Psoas muscle (tissue), 8 donors: ENCODE results near the gene ZNF799. TPM values are rescaled to one million over a fixed set of nuclear protein-coding genes. Genes with fewer than 3 reads are reported as not detected.
A peak's percentile ranks its signal among the peaks of the same experiment; 100 is the strongest.
"Not testable (repeated sequence)": the region's sequence is repeated elsewhere in the genome, so short reads cannot be mapped to it uniquely, and the experiment has no call there.

Source experiments
- ATAC-seq, 4 donors: fragments of 200-7000 bp; cut with Tn5 transposase; one replicate each; pipeline ENCODE4 v1.9.1; 2020; ENCODE audit warnings: moderate library complexity in 3 of 4, mild to moderate bottlenecking in 2 of 4
- DNase-seq, 2 donors: peaks; one replicate each; pipeline ENCODE4 v3.0.0-alpha.2; 2020
- H3K27ac ChIP-seq: fragments of 200-600 bp; one replicate; pipeline ENCODE4 v1.8.0; 2022
- H3K27me3 ChIP-seq, 3 donors: fragments of 200-600 bp in 1 of 3; one replicate each; pipeline versions ENCODE4 v1.6.1 to v1.8.0; 2013 to 2022; ENCODE audit warnings: low read length in 2 of 3, mild to moderate bottlenecking in 2 of 3, moderate library complexity in 1 of 3; ENCODE audit not compliant: insufficient read depth in 3 of 3
- H3K36me3 ChIP-seq, 2 donors: fragments of 200-600 bp in 1 of 2; one replicate each; pipeline versions ENCODE4 v1.6.1 to v1.8.0; 2013 to 2022; ENCODE audit warnings: low read depth in 1 of 2, mild to moderate bottlenecking in 1 of 2, moderate library complexity in 1 of 2; ENCODE audit not compliant: insufficient read depth in 1 of 2
- H3K4me1 ChIP-seq: fragments of 200-600 bp; one replicate; pipeline ENCODE4 v1.8.0; 2022
- H3K4me3 ChIP-seq: fragments of 200-600 bp; one replicate; pipeline ENCODE4 v1.8.0; 2022; ENCODE audit warnings: mild to moderate bottlenecking
- H3K9me3 ChIP-seq: fragments of 200-600 bp; one replicate; pipeline ENCODE4 v1.8.0; 2022
- WGBS, 3 donors: extraction: QIAGEN DNeasy Blood & Tissue Kit; methylation state at CpG; one replicate each; pipeline versions ENCODE4 v1.1.6 to v1.1.7; 2013; 5-methylcytosine and 5-hydroxymethylcytosine counted together
- intact Hi-C, 2 donors: fragments of 100-400 bp; cut with DNase I; formaldehyde crosslinking; loops; one replicate each; pipeline versions ENCODE4 v1.11.0 to v1.14.2; 2022
- polyA plus RNA-seq, 3 donors: library from polyadenylated mRNA; stranded (reverse); fragments of 200-250 nt; gene quantifications; one replicate each; pipeline ENCODE4 v1.2.3, GENCODE V29; 2013
- total RNA-seq, 4 donors: library from RNA; stranded (reverse); fragmentation: NEBNext Ultra II Directional in 2 of 4; extraction: Animal tissue kit (Norgen Biotek cat#: 25700) in 2 of 4; gene quantifications; one replicate each; pipeline versions ENCODE4 v1.2.1 to v1.2.4, GENCODE V29; 2021 to 2023
- TF ChIP-seq, protein P1 (sequence below): fragments of 200-600 bp; IDR thresholded peaks from one replicate; pipeline ENCODE4 v1.8.0; 2022; ENCODE audit warnings: antibody characterized with exemption
- donor health status: healthy with polysubstance abuse.
- donor health status: DM: no; HTN: no; CAD: no; lungs with moderate emphysema.
- donor health status: Bipolar disorder and iron deficiency.
- donor health status: healthy.
- donor health status: DM: yes; HTN: yes; CAD: no.
- donor health status: DM: no; HTN: no; CAD: no.
- donor health status: DM: no; HTN: no; CAD: no.
- donor health status: DM: yes; HTN: yes; CAD: no.

Gene ZNF799
- total and polyA plus RNA-seq, 7 donors, result 1.7 to 3.4 (median 1.9) TPM

DNA sequence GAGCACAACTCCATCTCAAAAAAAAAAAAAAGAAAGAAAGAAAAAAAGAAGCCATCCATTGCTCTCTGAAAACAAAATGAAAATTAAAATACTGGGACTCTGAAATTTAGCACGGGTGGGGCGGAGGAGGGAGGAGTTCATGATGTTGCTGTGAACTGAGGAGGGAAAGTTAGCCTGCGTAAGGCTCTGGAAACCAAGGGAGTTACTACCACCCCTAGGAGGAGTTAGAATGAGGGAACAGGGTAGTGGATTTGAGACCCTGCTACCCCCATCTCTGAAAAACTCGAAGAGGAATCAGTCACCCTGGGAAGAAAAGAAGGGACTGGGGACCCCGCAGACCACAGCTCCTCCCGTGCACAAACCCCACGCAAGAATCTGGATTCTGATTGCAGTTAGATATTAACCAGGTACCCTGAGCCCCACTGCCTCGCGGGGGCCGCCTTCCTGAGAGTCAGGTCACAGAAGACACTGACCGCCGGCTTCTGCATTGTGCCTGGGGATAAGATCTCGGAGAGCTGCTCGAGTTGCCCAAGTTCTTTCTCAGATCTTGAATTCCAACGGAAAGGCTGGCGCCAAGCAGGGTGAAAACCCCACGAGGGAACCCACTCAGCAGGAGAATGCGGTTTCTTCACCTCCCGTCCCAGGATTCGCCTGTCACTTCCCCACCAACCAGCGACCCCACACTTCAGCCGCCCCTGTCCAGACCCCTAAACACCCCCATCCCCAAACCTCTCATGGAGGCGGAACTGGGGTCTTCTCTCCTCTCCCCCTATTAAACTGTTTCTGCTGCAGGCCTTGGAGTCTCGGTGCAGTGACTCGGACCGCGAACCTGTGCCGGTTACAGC lies 36.5 kb downstream of the ZNF799 start:
- H3K4me1 ChIP-seq, result peaks cover 11% of the 10 kb centered on the region
- no peaks in the 10 kb centered on the region for H3K9me3 ChIP-seq
- DNase-seq (peak in 1 of 2 donors; percentile 54), ATAC-seq (peak in 2 of 4 donors; percentile 14 to 15)
- H3K36me3 ChIP-seq, result no peaks in the 10 kb centered on the region
- H3K4me3 ChIP-seq, result peak overlapping the region; percentile 97
- WGBS, 3 donors, result 6 to 7% (median 6%) methylated on average over 28 of the region's 28 CpGs
- TF ChIP-seq, protein P1, sequence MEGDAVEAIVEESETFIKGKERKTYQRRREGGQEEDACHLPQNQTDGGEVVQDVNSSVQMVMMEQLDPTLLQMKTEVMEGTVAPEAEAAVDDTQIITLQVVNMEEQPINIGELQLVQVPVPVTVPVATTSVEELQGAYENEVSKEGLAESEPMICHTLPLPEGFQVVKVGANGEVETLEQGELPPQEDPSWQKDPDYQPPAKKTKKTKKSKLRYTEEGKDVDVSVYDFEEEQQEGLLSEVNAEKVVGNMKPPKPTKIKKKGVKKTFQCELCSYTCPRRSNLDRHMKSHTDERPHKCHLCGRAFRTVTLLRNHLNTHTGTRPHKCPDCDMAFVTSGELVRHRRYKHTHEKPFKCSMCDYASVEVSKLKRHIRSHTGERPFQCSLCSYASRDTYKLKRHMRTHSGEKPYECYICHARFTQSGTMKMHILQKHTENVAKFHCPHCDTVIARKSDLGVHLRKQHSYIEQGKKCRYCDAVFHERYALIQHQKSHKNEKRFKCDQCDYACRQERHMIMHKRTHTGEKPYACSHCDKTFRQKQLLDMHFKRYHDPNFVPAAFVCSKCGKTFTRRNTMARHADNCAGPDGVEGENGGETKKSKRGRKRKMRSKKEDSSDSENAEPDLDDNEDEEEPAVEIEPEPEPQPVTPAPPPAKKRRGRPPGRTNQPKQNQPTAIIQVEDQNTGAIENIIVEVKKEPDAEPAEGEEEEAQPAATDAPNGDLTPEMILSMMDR, result no peak
- peak overlapping the region; percentile 95 for H3K27ac ChIP-seq
- no peaks in the 10 kb centered on the region for H3K27me3 ChIP-seq
- intact Hi-C loops, result loop anchor here in 1 of 2 donors (5.0 kb wide), 2 partner anchors 32 to 38 kb away; partner anchors contain the start of genes ZNF563 and ZNF799

DNA sequence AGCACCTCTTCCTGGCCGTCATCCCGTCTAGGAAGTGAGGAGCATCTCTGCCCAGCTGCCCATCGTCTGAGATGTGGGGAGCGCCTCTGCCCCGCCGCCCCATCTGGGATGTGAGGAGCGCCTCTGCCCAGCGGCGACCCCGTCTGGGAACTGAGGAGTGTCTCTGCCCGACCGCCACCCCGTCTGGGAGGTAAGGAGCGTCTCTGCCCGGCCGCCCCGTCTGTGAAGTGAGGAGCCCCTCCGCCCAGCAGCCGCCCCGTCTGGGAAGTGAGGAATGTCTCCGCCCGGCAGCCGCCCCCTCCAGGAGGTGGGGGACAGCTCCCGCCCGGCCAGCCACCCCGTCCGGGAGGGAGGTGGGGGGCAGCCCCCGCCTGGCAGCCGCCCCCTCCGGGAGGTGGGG lies 38.8 kb downstream of the ZNF799 start:
- H3K36me3 ChIP-seq, ATAC-seq, H3K27ac ChIP-seq, H3K9me3 ChIP-seq, intact Hi-C loops, H3K4me3 ChIP-seq, H3K27me3 ChIP-seq, DNase-seq: not testable (repeated sequence)
- H3K4me1 ChIP-seq, result peaks cover 11% of the 10 kb centered on the region
- 92 to 96% (median 94%) methylated on average over 22 to 30 of the region's 30 CpGs for WGBS, 3 donors

DNA sequence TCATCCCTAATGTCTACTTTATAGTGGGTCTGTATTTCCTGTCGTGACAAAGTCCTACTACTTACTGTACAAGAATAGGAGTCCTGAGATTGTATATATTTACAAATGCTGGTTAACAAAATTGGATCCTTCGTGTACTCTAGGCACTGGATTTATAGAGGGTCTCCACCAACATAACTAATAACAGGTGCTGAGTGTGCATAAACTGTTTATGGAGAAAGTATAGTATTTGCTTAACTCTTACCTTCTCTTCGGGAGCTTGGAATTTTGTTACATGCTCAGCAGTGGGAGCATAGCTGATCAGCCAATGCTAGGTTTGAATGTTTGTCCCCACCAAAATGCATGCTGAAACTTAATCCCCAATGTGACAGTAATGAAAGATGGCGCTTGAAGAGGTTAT lies 47.7 kb downstream of the ZNF799 start:
- ATAC-seq, result no peak
- TF ChIP-seq, protein P1, result no peak
- no peak for DNase-seq
- no peaks in the 10 kb centered on the region for H3K4me1 ChIP-seq
- intact Hi-C loops, result no loop called here
- peaks cover 17 to 30% of the 10 kb centered on the region in 2 donors for H3K36me3 ChIP-seq
- no peak overlapping the region for H3K27ac ChIP-seq
- WGBS, 3 donors, result 90 to 91% (median 91%) methylated on average over 4 of the region's 4 CpGs
- no peaks in the 10 kb centered on the region for H3K27me3 ChIP-seq
- no peak overlapping the region for H3K4me3 ChIP-seq
- H3K9me3 ChIP-seq, result peaks cover 53% of the 10 kb centered on the region

DNA sequence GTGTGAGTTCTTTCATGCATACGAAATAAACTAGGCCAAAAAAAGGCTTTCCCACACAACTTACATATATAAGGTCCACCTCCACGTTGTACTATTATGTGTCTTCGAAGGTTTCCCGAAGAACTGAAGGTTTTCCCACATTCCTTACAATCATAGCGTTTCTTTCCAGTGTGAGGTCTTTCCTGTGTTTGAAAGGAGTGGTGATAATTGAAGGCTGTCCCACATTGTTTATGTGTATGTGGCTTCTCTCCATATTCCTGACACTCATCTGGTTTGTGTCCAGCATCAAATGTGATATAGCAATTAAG lies 50.2 kb downstream of the ZNF799 start:
- intact Hi-C loops, result no loop called here
- Histone ChIP-seq H3K4me3 (no peak overlapping the region), H3K27ac (no peak overlapping the region), H3K9me3 (peaks cover 64% of the 10 kb centered on the region), H3K36me3 (peaks cover 17 to 30% of the 10 kb centered on the region in 2 donors), H3K4me1 (no peaks in the 10 kb centered on the region), H3K27me3 (no peaks in the 10 kb centered on the region)
- DNase-seq, result no peak
- TF ChIP-seq, protein P1, result no peak
- 95 to 96% (median 96%) methylated on average over 5 of the region's 5 CpGs for WGBS, 3 donors
- ATAC-seq, result no peak

DNA sequence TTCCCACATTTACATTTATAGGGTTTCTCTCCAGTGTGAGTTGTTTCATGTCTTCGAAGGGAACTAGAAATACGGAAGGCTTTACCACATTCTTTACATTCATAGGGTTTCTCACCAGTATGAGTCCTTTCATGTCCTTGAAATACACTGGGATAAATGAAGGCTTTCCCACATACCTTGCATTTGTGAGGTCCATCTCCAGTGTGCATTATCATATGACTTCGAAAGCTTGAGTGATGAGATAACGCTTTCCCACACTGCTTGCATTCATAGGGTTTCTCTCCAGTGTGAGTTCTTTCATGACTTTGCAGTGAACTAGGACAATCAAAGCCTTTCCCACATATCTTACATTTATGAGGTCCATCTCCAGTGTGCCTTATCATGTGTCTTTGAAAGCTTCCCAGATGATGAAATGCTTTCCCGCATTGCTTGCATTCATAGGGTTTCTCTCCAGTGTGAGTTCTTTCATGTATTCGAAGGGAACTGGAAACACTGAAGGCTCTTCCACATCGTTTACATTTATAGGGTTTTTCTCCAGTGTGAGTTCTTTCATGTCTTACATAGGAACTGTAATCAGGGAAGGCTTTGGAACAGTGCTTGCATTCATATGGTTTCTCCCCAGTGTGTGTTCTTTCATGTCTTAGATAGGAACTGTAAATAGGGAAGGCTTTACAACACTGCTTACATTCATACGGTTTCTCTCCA lies 50.7 kb downstream of the ZNF799 start:
- TF ChIP-seq, protein P1, result no peak
- Histone ChIP-seq H3K4me1 (no peaks in the 10 kb centered on the region), H3K27ac (no peak overlapping the region), H3K4me3 (no peak overlapping the region), H3K27me3 (no peaks in the 10 kb centered on the region), H3K9me3 (peaks cover 69% of the 10 kb centered on the region), H3K36me3 (peaks cover 17 to 30% of the 10 kb centered on the region in 2 donors)
- ATAC-seq, result no peak
- DNase-seq, result no peak
- 97 to 98% (median 98%) methylated on average over 8 of the region's 8 CpGs for WGBS, 3 donors
- intact Hi-C loops, result no loop called here
